ENCODE measurements around the gene WNK2.
A peak's percentile ranks its signal among the peaks of the same experiment; 100 is the strongest.

WNK2 gene

DNA sequence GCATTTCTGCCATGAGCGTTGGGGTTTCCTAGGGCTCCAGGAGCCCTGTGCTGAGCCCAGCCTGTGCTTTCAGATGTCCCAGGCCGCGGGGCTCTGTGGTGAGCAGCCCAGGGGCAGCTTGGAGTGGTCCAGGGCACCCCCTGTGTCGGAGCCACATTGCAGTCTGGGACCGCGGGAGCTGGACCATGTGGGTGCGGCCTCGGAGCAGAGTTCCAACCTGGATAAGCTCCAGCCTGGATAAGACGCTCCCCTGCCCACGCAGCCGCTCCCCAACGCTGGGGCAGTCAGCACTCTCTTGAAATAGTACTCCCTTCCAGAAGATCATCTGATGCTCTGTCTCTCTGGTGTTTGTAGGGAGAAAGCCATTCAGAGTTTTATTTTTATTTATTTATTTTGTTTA is 111.1 kb downstream of the WNK2 start:
- Histone ChIP-seq H3K27ac (no peak overlapping the region), H3K36me3 (no peaks in the 10 kb centered on the region), H3K4me3 (no peak overlapping the region), H3K4me1 (no peaks in the 10 kb centered on the region), H3K27me3 (peaks cover 0 to 10% of the 10 kb centered on the region in 2 donors), H3K9me3 (no peaks in the 10 kb centered on the region)
- DNase-seq = peak in 1 of 2 donors; percentile 38
- TF ChIP-seq, protein P1, sequence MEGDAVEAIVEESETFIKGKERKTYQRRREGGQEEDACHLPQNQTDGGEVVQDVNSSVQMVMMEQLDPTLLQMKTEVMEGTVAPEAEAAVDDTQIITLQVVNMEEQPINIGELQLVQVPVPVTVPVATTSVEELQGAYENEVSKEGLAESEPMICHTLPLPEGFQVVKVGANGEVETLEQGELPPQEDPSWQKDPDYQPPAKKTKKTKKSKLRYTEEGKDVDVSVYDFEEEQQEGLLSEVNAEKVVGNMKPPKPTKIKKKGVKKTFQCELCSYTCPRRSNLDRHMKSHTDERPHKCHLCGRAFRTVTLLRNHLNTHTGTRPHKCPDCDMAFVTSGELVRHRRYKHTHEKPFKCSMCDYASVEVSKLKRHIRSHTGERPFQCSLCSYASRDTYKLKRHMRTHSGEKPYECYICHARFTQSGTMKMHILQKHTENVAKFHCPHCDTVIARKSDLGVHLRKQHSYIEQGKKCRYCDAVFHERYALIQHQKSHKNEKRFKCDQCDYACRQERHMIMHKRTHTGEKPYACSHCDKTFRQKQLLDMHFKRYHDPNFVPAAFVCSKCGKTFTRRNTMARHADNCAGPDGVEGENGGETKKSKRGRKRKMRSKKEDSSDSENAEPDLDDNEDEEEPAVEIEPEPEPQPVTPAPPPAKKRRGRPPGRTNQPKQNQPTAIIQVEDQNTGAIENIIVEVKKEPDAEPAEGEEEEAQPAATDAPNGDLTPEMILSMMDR (IDR thresholded peaks at IDR 0.05) = no peak
- intact Hi-C loops (cut with DNase I; ENCODE audit: low total_unique reads) = no loop called here

DNA sequence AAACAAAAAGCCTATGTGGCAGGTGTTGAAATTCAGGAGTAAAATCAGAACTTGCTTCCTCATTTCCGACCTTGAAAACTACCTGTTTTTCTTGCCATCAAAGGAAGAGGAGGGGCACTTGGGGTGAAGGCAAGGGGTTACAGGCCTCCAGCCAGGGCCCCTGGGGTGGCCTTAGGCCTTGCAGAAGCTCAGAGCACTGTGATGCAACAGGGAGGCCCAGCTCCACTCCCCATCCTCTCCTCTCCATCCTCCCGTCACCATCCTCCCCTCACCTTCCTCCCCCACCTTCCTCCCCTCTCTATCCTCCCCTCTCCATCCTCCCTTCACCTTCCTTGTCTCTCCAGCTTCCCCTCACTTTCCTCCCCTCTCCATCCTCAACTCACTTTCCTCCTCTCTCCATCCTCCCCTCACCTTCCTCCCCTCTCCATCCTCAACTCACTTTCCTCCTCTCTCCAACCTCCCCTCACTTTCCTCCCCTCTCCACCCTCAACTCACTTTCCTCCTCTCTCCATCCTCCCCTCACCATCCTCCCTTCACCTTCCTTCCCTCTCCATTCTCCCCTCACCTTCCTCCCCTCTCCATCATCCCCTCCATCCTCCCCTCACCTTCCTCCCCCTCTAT is 111.6 kb downstream of the WNK2 start:
- TF ChIP-seq, protein P1 (IDR thresholded peaks at IDR 0.05) = no peak
- intact Hi-C loops (cut with DNase I; ENCODE audit: low total_unique reads) = no loop called here
- Histone ChIP-seq H3K4me3 (no peak overlapping the region), H3K4me1 (no peaks in the 10 kb centered on the region), H3K27ac (no peak overlapping the region), H3K36me3 (no peaks in the 10 kb centered on the region), H3K27me3 (peaks cover 0 to 10% of the 10 kb centered on the region in 2 donors), H3K9me3 (no peaks in the 10 kb centered on the region)
- DNase-seq = peak in 1 of 2 donors; percentile 17

- no peaks in the 10 kb centered on the region for H3K4me1 ChIP-seq
- DNase-seq = peak in 1 of 2 donors; percentile 55
Measured at GRCh38 chr9:93296889-93297480, 113.0 kb downstream of the WNK2 start.

DNA sequence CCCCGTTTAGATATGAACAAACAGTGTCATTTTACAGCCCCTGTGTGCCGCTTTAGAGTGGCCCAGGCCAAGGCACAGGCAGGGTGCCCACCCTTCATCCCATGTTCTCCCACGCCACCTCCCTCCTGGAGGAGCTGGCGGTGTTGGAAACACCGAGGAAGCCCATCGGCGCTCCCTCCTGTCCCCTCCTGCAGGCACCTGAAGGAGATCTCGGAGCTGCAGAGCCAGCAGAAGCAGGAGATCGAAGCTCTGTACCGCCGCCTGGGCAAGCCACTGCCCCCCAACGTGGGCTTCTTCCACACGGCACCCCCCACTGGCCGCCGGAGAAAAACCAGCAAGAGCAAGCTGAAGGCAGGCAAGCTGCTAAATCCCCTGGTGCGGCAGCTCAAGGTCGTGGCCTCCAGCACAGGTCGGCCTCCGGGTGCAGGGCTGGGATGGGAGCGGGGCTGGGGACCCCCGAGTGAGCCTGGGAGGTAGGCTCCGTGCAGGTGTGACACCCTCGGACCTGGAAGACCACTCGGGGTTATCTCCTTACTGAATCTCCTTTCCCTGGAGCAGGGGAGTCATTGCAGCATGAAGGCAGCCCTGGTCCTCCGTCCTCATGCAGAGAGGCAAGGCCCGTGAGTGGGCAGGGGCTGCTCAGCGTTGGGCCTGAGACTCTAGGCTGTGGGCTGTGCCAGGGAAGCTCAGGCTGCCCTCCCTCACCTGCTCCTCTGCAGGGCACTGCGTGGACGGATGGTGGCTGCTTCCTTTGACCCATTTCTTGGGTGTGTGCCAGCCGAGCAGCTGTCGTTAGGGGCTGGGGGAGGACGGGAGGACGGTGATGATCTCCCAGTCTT is 113.9 kb downstream of the WNK2 start:
- no peak overlapping the region for H3K4me3 ChIP-seq
- no peaks in the 10 kb centered on the region for H3K4me1 ChIP-seq
- H3K27me3 ChIP-seq = peaks cover 0 to 10% of the 10 kb centered on the region in 2 donors
- DNase-seq = peak in 1 of 2 donors; percentile 53
- no peaks in the 10 kb centered on the region for H3K9me3 ChIP-seq
- no peak overlapping the region for H3K27ac ChIP-seq
- TF ChIP-seq, protein P1 (IDR thresholded peaks at IDR 0.05) = no peak
- intact Hi-C loops (cut with DNase I; ENCODE audit: low total_unique reads) = no loop called here
- H3K36me3 ChIP-seq = no peaks in the 10 kb centered on the region

More at GRCh38 chr9:93296889-93297480, 113.0 kb downstream of the WNK2 start:
- TF ChIP-seq, protein P1 (IDR thresholded peaks at IDR 0.05) = no peak
- Histone ChIP-seq H3K9me3 (no peaks in the 10 kb centered on the region), H3K4me3 (no peak overlapping the region), H3K27ac (no peak overlapping the region), H3K36me3 (no peaks in the 10 kb centered on the region), H3K27me3 (peaks cover 0 to 10% of the 10 kb centered on the region in 2 donors)
- intact Hi-C loops (cut with DNase I; ENCODE audit: low total_unique reads) = no loop called here

GRCh38 chr9:93298498-93299417 is 114.8 kb downstream of the WNK2 start:
- TF ChIP-seq, protein P1 (IDR thresholded peaks at IDR 0.05) = no peak
- Histone ChIP-seq H3K27me3 (peaks cover 0 to 10% of the 10 kb centered on the region in 2 donors), H3K27ac (no peak overlapping the region), H3K9me3 (no peaks in the 10 kb centered on the region), H3K4me3 (no peak overlapping the region), H3K4me1 (no peaks in the 10 kb centered on the region), H3K36me3 (no peaks in the 10 kb centered on the region)
- intact Hi-C loops (cut with DNase I; ENCODE audit: low total_unique reads) = no loop called here
- peak in 1 of 2 donors; percentile 58 for DNase-seq
